ENCODE results near the gene SLC25A6.

- TF ChIP-seq CTCF (IDR thresholded peaks at IDR 0.05) (no peak), POLR2A (IDR thresholded peaks at IDR 0.05) (no peak)
Observed at GRCh38 chrX:1361275-1361674, 30.6 kb downstream of the SLC25A6 start.

Measured in right lobe of liver (tissue), 4 donors.